HG03432 (cell line): ENCODE data around the gene PNPLA7.
"Not testable (repeated sequence)": the region's sequence is repeated elsewhere in the genome, so short reads cannot be mapped to it uniquely, and the experiment has no call there.

ENCODE experiments used
- ATAC-seq: cut with Tn5 transposase; IDR thresholded peaks from one replicate; pipeline ENCODE4 v1.9.1; 2021; ENCODE audit warnings: mild to moderate bottlenecking, moderate library complexity; ENCODE audit not compliant: unreplicated experiment

Gene PNPLA7

GRCh38 chr9:137516144-137516917 lies 33.9 kb downstream of the PNPLA7 start:
- no peak for ATAC-seq

- no peak for ATAC-seq
Observed at GRCh38 chr9:137515338-137515724, 34.9 kb downstream of the PNPLA7 start.

- ATAC-seq, result no peak
Observed at GRCh38 chr9:137514691-137515337, 35.4 kb downstream of the PNPLA7 start.

GRCh38 chr9:137513801-137514570 lies 36.2 kb downstream of the PNPLA7 start:
- not testable (repeated sequence) for ATAC-seq

- not testable (repeated sequence) for ATAC-seq
Observed at GRCh38 chr9:137513136-137513535, 37.1 kb downstream of the PNPLA7 start.

GRCh38 chr9:137511758-137512463 lies 38.3 kb downstream of the PNPLA7 start:
- no peak for ATAC-seq

- ATAC-seq, result not testable (repeated sequence)
Observed at GRCh38 chr9:137511126-137511525, 39.1 kb downstream of the PNPLA7 start.

GRCh38 chr9:137509198-137509597 lies 41.0 kb downstream of the PNPLA7 start:
- ATAC-seq, result no peak

GRCh38 chr9:137506702-137507171 lies 43.5 kb downstream of the PNPLA7 start:
- no peak for ATAC-seq

GRCh38 chr9:137506274-137506673 lies 43.9 kb downstream of the PNPLA7 start:
- ATAC-seq, result no peak

GRCh38 chr9:137505421-137506140 lies 44.6 kb downstream of the PNPLA7 start:
- no peak for ATAC-seq

- ATAC-seq, result no peak
Observed at GRCh38 chr9:137504432-137504777, 45.8 kb downstream of the PNPLA7 start.

- no peak for ATAC-seq
Observed at GRCh38 chr9:137502008-137502911, 47.9 kb downstream of the PNPLA7 start.

- ATAC-seq, result no peak
Observed at GRCh38 chr9:137501457-137501856, 48.7 kb downstream of the PNPLA7 start.

- ATAC-seq, result no peak
Observed at GRCh38 chr9:137500666-137501397, 49.4 kb downstream of the PNPLA7 start.

- no peak for ATAC-seq
Observed at GRCh38 chr9:137499858-137500661, 50.1 kb downstream of the PNPLA7 start.

GRCh38 chr9:137499416-137499815 lies 50.8 kb downstream of the PNPLA7 start:
- no peak for ATAC-seq

- ATAC-seq, result no peak
Observed at GRCh38 chr9:137498720-137499150, 51.5 kb downstream of the PNPLA7 start.
